NCI-H460 (cell line): ENCODE data around the gene ARMH3. TPM values are rescaled to one million over a fixed set of nuclear protein-coding genes. Genes with fewer than 3 reads are reported as not detected.
"Not testable (repeated sequence)": the region's sequence is repeated elsewhere in the genome, so short reads cannot be mapped to it uniquely, and the experiment has no call there.

Experiments used
- DNase-seq: peaks from one replicate; pipeline ENCODE4 v3.0.0-alpha.2; 2016; ENCODE audit warnings: low read depth; ENCODE audit errors: extremely low read depth
- total RNA-seq: library from RNA; depleted of rRNA; stranded (reverse); fragments of >200 nt; shearing (Covaris generic); gene quantifications from 2 replicates; pipeline ENCODE4 v1.2.3, GENCODE V29; 2014

ARMH3 gene
- total RNA-seq, 1 experiment from 2014 or later = 7.9 TPM

- no peak for DNase-seq
These were observed 9.9 kb downstream of the ARMH3 start for GRCh38 chr10:102046095-102046494.

- DNase-seq = no peak
These were observed 10.7 kb downstream of the ARMH3 start for GRCh38 chr10:102045292-102045691.

GRCh38 chr10:102040305-102041050, 15.5 kb downstream of the ARMH3 start:
- DNase-seq = no peak

GRCh38 chr10:102038410-102038809, 17.6 kb downstream of the ARMH3 start:
- no peak for DNase-seq

- not testable (repeated sequence) for DNase-seq
These were observed 20.2 kb downstream of the ARMH3 start for GRCh38 chr10:102035807-102036206.

GRCh38 chr10:102033787-102034186, 22.2 kb downstream of the ARMH3 start:
- DNase-seq = no peak

- DNase-seq = no peak
These were observed 28.7 kb downstream of the ARMH3 start for GRCh38 chr10:102027261-102027660.

- DNase-seq = no peak
These were observed 31.2 kb downstream of the ARMH3 start for GRCh38 chr10:102024799-102025198.

GRCh38 chr10:102020938-102021337, 35.0 kb downstream of the ARMH3 start:
- DNase-seq = no peak

- DNase-seq = no peak
These were observed 38.7 kb downstream of the ARMH3 start for GRCh38 chr10:102017295-102017694.

GRCh38 chr10:102016416-102016815, 39.6 kb downstream of the ARMH3 start:
- DNase-seq = no peak

GRCh38 chr10:102010961-102011360, 45.0 kb downstream of the ARMH3 start:
- DNase-seq = no peak

GRCh38 chr10:102009801-102010425, 46.1 kb downstream of the ARMH3 start:
- DNase-seq = peak; percentile 88

GRCh38 chr10:102007796-102008195, 48.2 kb downstream of the ARMH3 start:
- no peak for DNase-seq

- DNase-seq = not testable (repeated sequence)
These were observed 48.9 kb downstream of the ARMH3 start for GRCh38 chr10:102007031-102007430.

- no peak for DNase-seq
These were observed 51.6 kb downstream of the ARMH3 start for GRCh38 chr10:102004376-102004775.

GRCh38 chr10:102003541-102003940, 52.4 kb downstream of the ARMH3 start:
- DNase-seq = no peak

GRCh38 chr10:102001435-102002068, 54.4 kb downstream of the ARMH3 start:
- DNase-seq = no peak

GRCh38 chr10:101997803-101998202, 58.2 kb downstream of the ARMH3 start:
- no peak for DNase-seq

GRCh38 chr10:101995451-101996063, 60.4 kb downstream of the ARMH3 start:
- peak; percentile 20 for DNase-seq

GRCh38 chr10:101993651-101994200, 62.2 kb downstream of the ARMH3 start:
- no peak for DNase-seq
